GM06990 (cell line): ENCODE data around the gene STARD13.

Experiments used
- DNase-seq: peaks from one replicate; pipeline ENCODE4 v3.0.0-alpha.2; 2011; ENCODE audit not compliant: insufficient read length; ENCODE audit errors: extremely low read depth
- H3K27me3 ChIP-seq: replicated peaks from 2 replicates; pipeline ENCODE4 v1.6.0; 2011; ENCODE audit warnings: low read length; ENCODE audit not compliant: control insufficient read depth, insufficient read depth
- H3K36me3 ChIP-seq: 2 replicates; pipeline ENCODE4 v1.5.1; 2011; ENCODE audit warnings: low read length; ENCODE audit not compliant: control insufficient read depth, insufficient read depth
- H3K4me3 ChIP-seq: replicated peaks from 2 replicates; pipeline ENCODE4 v1.5.1; 2011; ENCODE audit warnings: low read depth, mild to moderate bottlenecking, control low read depth, low read length
- CTCF ChIP-seq: IDR thresholded peaks from 2 replicates; pipeline ENCODE4 v1.5.1; 2011; ENCODE audit warnings: low read length, control low read depth, mild to moderate bottlenecking, inconsistent platforms; ENCODE audit not compliant: insufficient read depth, poor library complexity, severe bottlenecking

Gene STARD13

GRCh38 chr13:33123066-33123859 lies 162.3 kb downstream of the STARD13 start:
- no peaks in the 10 kb centered on the region; the same call in 1 of the 2 replicates for H3K36me3 ChIP-seq

GRCh38 chr13:33119856-33120543 lies 165.6 kb downstream of the STARD13 start:
- H3K27me3 ChIP-seq = no peaks in the 10 kb centered on the region
- H3K36me3 ChIP-seq = no peaks in the 10 kb centered on the region; the same call in none of the 2 replicates
- H3K4me3 ChIP-seq = no peak overlapping the region
- DNase-seq = no peak
- no peak for TF ChIP-seq CTCF

More at GRCh38 chr13:33123066-33123859, 162.3 kb downstream of the STARD13 start:
- TF ChIP-seq CTCF = no peak
- Histone ChIP-seq H3K27me3 (no peaks in the 10 kb centered on the region), H3K4me3 (no peak overlapping the region)
- DNase-seq = no peak

- Histone ChIP-seq H3K36me3 (peaks cover under 1% of the 10 kb centered on the region), H3K27me3 (no peaks in the 10 kb centered on the region), H3K4me3 (no peak overlapping the region)
- no peak for DNase-seq
- no peak for TF ChIP-seq CTCF
Observed at GRCh38 chr13:33119022-33119781, 166.4 kb downstream of the STARD13 start.

GRCh38 chr13:33116321-33117010 lies 169.1 kb downstream of the STARD13 start:
- DNase-seq = no peak
- no peaks in the 10 kb centered on the region for H3K27me3 ChIP-seq
- no peak for TF ChIP-seq CTCF
- no peak overlapping the region for H3K4me3 ChIP-seq
- peaks cover 2% of the 10 kb centered on the region for H3K36me3 ChIP-seq

GRCh38 chr13:33115274-33115673 lies 170.3 kb downstream of the STARD13 start:
- Histone ChIP-seq H3K36me3 (peaks cover 2% of the 10 kb centered on the region), H3K27me3 (no peaks in the 10 kb centered on the region), H3K4me3 (no peak overlapping the region)
- TF ChIP-seq CTCF = no peak
- no peak for DNase-seq
